RWPE2 (cell line): ENCODE results near the gene CHST15.

Source experiments
- ATAC-seq: fragments of 200-7000 bp; cut with Tn5 transposase; 3 replicates; pipeline ENCODE4 v1.9.1; 2021; ENCODE audit warnings: low read depth
- DNase-seq: peaks from one replicate; pipeline ENCODE4 v3.0.0-alpha.2; 2020; ENCODE audit warnings: low spot score
- H3K27ac ChIP-seq: fragments of 450-650 bp; 2 replicates; pipeline ENCODE4 v1.5.1; 2017; ENCODE audit warnings: mild to moderate bottlenecking; ENCODE audit not compliant: poor library complexity, severe bottlenecking
- H3K27me3 ChIP-seq: fragments of 250-450 bp; sonication (Bioruptor Pico); 2 replicates; pipeline ENCODE4 v1.5.1; 2021; ENCODE audit warnings: mild to moderate bottlenecking, moderate library complexity; ENCODE audit not compliant: insufficient read depth, poor library complexity, severe bottlenecking
- H3K36me3 ChIP-seq: fragments of 250-450 bp; sonication (Bioruptor Pico); 2 replicates; pipeline ENCODE4 v1.5.1; 2020; ENCODE audit warnings: low read depth, mild to moderate bottlenecking, moderate library complexity
- H3K4me1 ChIP-seq: fragments of 250-450 bp; sonication (Bioruptor Pico); 2 replicates; pipeline ENCODE4 v1.5.1; 2021; ENCODE audit warnings: mild to moderate bottlenecking, moderate library complexity; ENCODE audit not compliant: insufficient read depth, poor library complexity, severe bottlenecking
- H3K4me3 ChIP-seq: fragments of 250-450 bp; sonication (Bioruptor Pico); 2 replicates; pipeline ENCODE4 v1.5.1; 2021; ENCODE audit warnings: mild to moderate bottlenecking, moderate library complexity; ENCODE audit not compliant: severe bottlenecking
- H3K9me3 ChIP-seq: fragments of 250-450 bp; sonication (Bioruptor Pico); 2 replicates; pipeline ENCODE4 v1.5.1; 2021; ENCODE audit warnings: mild to moderate bottlenecking, moderate library complexity; ENCODE audit not compliant: severe bottlenecking
- CTCF ChIP-seq: fragments of 450-650 bp; IDR thresholded peaks from one replicate; pipeline ENCODE4 v1.5.1; 2017; ENCODE audit warnings: mild to moderate bottlenecking, moderate library complexity; ENCODE audit not compliant: poor library complexity, severe bottlenecking

Gene CHST15

DNA sequence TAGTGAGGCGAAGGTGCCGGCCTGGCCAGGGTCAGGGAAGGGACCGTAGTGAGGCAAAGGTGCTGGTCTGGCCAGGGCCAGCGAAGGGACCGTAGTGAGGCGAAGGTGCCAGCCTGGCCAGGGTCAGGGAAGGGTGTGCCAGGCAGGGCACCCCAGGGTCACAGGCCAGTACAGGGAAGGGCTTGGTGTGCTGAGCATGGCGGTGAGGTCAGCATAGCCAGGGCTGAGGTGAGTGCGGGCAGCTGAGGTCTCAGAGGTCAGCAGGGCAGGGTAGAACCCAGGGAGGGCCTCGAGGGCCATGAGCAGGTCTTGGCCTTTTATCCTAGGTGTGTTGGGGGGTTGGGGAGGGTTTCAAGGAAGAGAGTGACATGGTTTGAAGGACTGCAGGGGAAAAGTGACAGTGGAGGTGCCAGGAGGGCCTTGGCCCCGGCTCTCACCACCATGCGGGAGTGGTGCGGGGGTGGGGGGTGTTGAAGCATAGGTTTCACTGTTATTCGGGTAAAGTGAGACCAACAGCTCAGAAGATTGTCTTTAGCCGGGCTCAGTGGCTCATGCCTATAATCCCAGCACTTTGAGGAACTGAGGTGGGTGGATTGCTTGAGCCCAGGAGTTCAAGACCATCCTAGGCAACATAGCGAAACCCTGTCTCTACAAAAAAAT, 93.3 kb downstream of the CHST15 start:
- Histone ChIP-seq H3K4me1 (peaks cover 25% of the 10 kb centered on the region), H3K4me3 (no peak overlapping the region), H3K27me3 (no peaks in the 10 kb centered on the region), H3K9me3 (no peaks in the 10 kb centered on the region), H3K27ac (no peak overlapping the region), H3K36me3 (no peaks in the 10 kb centered on the region)
- TF ChIP-seq CTCF: no peak
- ATAC-seq (no peak), DNase-seq (no peak)

DNA sequence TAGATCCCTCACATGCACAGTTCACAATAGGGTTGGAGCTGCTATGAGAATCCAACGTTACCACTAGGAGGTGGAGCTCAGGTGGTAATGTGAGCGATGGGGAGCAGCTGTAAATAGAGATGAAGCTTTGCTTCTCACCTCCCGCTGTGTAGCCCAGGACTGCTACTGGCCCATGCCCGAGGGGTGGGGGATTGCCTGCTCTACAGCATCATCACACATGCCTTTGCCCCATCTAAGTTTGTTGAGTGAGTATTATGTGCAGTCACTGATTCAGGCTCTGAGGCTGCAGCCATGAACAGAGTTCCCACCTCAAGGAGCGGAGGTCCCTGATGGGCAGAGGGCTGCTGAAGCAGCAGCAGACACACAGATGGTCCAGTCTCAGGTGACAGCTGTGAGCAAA, 94.1 kb downstream of the CHST15 start:
- ATAC-seq (no peak), DNase-seq (no peak)
- Histone ChIP-seq H3K9me3 (no peaks in the 10 kb centered on the region), H3K4me1 (peaks cover 29% of the 10 kb centered on the region), H3K27me3 (no peaks in the 10 kb centered on the region), H3K4me3 (no peak overlapping the region), H3K27ac (no peak overlapping the region), H3K36me3 (no peaks in the 10 kb centered on the region)
- no peak for TF ChIP-seq CTCF

- no peak for TF ChIP-seq CTCF
- Histone ChIP-seq H3K27ac (peak overlapping the region; percentile 94), H3K9me3 (no peaks in the 10 kb centered on the region), H3K4me1 (peaks cover 29% of the 10 kb centered on the region), H3K36me3 (no peaks in the 10 kb centered on the region), H3K4me3 (no peak overlapping the region), H3K27me3 (no peaks in the 10 kb centered on the region)
- DNase-seq (no peak), ATAC-seq (no peak)
These were observed 94.9 kb downstream of the CHST15 start for GRCh38 chr10:123998197-123999141.

DNA sequence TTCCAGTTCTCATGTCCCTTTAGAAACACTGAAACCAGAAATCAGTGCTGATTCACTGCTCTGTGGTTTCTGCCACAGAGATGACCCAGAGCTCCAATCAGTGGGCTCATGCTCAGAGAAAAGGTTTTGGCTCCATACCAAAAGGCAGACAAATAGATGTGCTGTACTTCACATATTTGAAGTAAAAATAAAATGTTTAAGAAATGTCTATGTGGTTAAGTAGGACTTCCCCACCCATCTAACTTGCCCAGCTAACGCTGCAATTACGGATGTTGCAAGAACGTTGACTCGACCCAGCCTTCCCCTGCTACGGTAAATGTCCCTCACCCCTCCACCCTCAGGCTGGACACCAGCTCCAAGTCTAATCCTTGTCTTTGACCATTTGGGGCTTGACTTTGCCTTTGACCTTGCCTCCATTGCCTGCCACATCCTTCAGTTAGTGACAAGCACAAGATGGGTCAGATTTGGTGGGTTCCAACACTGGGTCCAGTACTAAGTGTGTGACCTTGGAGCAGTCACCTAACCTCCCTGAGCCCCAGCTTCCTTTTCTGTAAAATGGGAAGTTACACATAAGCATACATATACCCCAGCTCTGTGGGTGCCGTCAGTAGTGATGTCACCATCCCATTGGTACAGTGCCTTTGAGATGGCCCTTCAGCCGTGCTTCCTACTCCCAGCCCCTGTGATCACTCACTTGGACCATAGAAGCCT, 95.8 kb downstream of the CHST15 start:
- no peak for TF ChIP-seq CTCF
- Histone ChIP-seq H3K4me1 (peaks cover 29% of the 10 kb centered on the region), H3K4me3 (no peak overlapping the region), H3K9me3 (no peaks in the 10 kb centered on the region), H3K36me3 (no peaks in the 10 kb centered on the region), H3K27ac (peak overlapping the region; percentile 94), H3K27me3 (no peaks in the 10 kb centered on the region)
- DNase-seq: peak; percentile 80
- peak; percentile 57 for ATAC-seq
